A673 (cell line): Measurements from ENCODE around the gene LTN1.

Experiments
- CTCF ChIP-seq: fragments of 300-800, 200-600 bp; sonication (generic); conservative IDR thresholded peaks from 2 replicates; pipeline ENCODE4 v1.5.1; 2017; ENCODE audit warnings: low read depth, mild to moderate bottlenecking, antibody characterized with exemption, low read length, moderate library complexity, mixed read lengths
- EZH2 ChIP-seq: fragments of 200-600 bp; sonication (generic); IDR thresholded peaks from 2 replicates; pipeline ENCODE4 v1.6.1; 2017; ENCODE audit warnings: borderline replicate concordance, low read depth, mild to moderate bottlenecking, mixed read lengths, antibody characterized with exemption, low read length; ENCODE audit not compliant: poor library complexity, severe bottlenecking

DNA sequence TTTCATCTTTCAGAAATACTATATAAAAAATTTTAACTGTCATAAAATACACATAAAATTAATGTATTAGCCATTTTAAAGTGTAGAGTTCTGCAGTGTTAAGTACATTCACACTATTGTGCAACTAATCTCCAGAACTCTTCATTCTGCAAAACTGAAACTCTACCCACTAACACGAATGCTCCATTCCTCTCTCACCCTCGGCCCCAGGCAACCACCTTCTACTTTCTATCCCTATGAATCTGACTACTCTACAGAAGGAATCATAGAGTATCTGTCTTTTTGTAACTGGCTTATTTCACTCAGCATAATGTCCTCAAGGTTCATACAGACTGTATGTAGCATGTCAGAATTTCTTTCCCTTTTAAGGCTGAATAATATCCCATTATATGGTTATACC lies 43.4 kb downstream of the LTN1 start:
- TF ChIP-seq CTCF, result no peak
- no peak for TF ChIP-seq EZH2
